GM12865 (cell line): ENCODE measurements around the gene CADPS2.

Experiments used
- DNase-seq: peaks from one replicate; pipeline ENCODE4 v3.0.0; 2010; ENCODE audit warnings: low read depth
- H3K4me3 ChIP-seq: 2 replicates; pipeline ENCODE4 v1.5.1; 2011; ENCODE audit warnings: mild to moderate bottlenecking, low read depth, low read length, control low read depth
- CTCF ChIP-seq: IDR thresholded peaks from 2 replicates; pipeline ENCODE4 v1.5.1; 2011; ENCODE audit warnings: low read length, control low read depth, low read depth, inconsistent platforms; ENCODE audit not compliant: insufficient read depth; ENCODE audit errors: missing control alignments

The CADPS2 gene

GRCh38 chr7:122724366-122724765 lies 161.9 kb downstream of the CADPS2 start:
- no peak for DNase-seq
- TF ChIP-seq CTCF = no peak
- H3K4me3 ChIP-seq = no peak overlapping the region

- DNase-seq = peak; percentile 58
- TF ChIP-seq CTCF = no peak
- no peak overlapping the region for H3K4me3 ChIP-seq
These were observed 167.2 kb downstream of the CADPS2 start for GRCh38 chr7:122719010-122719578.

- no peak for TF ChIP-seq CTCF
- no peak for DNase-seq
- H3K4me3 ChIP-seq = no peak overlapping the region
These were observed 168.7 kb downstream of the CADPS2 start for GRCh38 chr7:122717356-122718089.

GRCh38 chr7:122715183-122715582 lies 171.1 kb downstream of the CADPS2 start:
- no peak for TF ChIP-seq CTCF
- H3K4me3 ChIP-seq = peak overlapping the region; percentile 13
- no peak for DNase-seq

GRCh38 chr7:122710916-122711315 lies 175.3 kb downstream of the CADPS2 start:
- H3K4me3 ChIP-seq = no peak overlapping the region
- DNase-seq = no peak
- TF ChIP-seq CTCF = no peak

- peak; percentile 64 for DNase-seq
- H3K4me3 ChIP-seq = no peak overlapping the region
- no peak for TF ChIP-seq CTCF
These were observed 176.2 kb downstream of the CADPS2 start for GRCh38 chr7:122709930-122710646.
